ENCODE measurements around the gene DNAH14.
"Not testable (repeated sequence)": the region's sequence is repeated elsewhere in the genome, so short reads cannot be mapped to it uniquely, and the experiment has no call there.

- TF ChIP-seq TCF7 (IDR thresholded peaks at IDR 0.05; ENCODE audit: borderline replicate concordance); CTCF (IDR thresholded peaks at IDR 0.05 in 2 of 3, conservative IDR thresholded peaks at IDR 0.05 in 1 of 3; ENCODE audit: insufficient read depth in 2 of 3, low read depth in 1 of 3, low read length in 3 of 3); IRF2 (CRISPR knock-in tag; IDR thresholded peaks at IDR 0.05); RCOR1 (IDR thresholded peaks at IDR 0.05; ENCODE audit: borderline replicate concordance in 1 of 2, low read depth in 2 of 2, low read length in 2 of 2); SAFB (IDR thresholded peaks at IDR 0.05; ENCODE audit: borderline replicate concordance, low read depth, low read length); ZNF274 (IDR thresholded peaks at IDR 0.05; ENCODE audit: borderline replicate concordance, low read depth, low read length); LARP7 (IDR thresholded peaks at IDR 0.05); EZH2 (IDR thresholded peaks at IDR 0.05; ENCODE audit: borderline replicate concordance, low read depth, low read length); POU5F1 (IDR thresholded peaks at IDR 0.05; ENCODE audit: borderline replicate concordance, low read depth, low read length, partially characterized antibody); TBP (optimal IDR thresholded peaks at IDR 0.05; ENCODE audit: low read depth, low read length); ZNF444 (CRISPR knock-in tag; IDR thresholded peaks at IDR 0.05): not testable (repeated sequence)
Measured at GRCh38 chr1:224946349-224946691, 16.8 kb downstream of the DNAH14 start.

Data from K562 (cell line).